B cell (primary cell): ENCODE measurements around the gene C1orf116. TPM values are rescaled to one million over a fixed set of nuclear protein-coding genes. Genes with fewer than 3 reads are reported as not detected.

Experiments
- ATAC-seq: fragments of 200-7000 bp; cut with Tn5 transposase; one replicate; pipeline ENCODE4 v1.10.0; 2021; ENCODE audit warnings: low read depth, mild to moderate bottlenecking, moderate number of reproducible peaks, moderate library complexity
- CTCF ChIA-PET: fragments of 350-600 bp; sonication (Branson Sonifier 250); formaldehyde crosslinking; loops from one replicate; lab custom pipeline; 2021; ENCODE audit warnings: antibody characterized with exemption, inconsistent platforms; lab: Charles Lee
- POLR2A ChIA-PET: fragments of 350-600 bp; sonication (Branson Sonifier 250); formaldehyde crosslinking; loops from one replicate; lab custom pipeline; 2021; ENCODE audit warnings: antibody characterized with exemption; lab: Charles Lee
- DNase-seq: peaks from one replicate; pipeline ENCODE4 v3.0.0; 2013
- H2AFZ ChIP-seq: 2 replicates; pipeline ENCODE4 v1.6.1; 2012; ENCODE audit warnings: mild to moderate bottlenecking, low read depth, low read length; ENCODE audit not compliant: insufficient read depth, poor library complexity, severe bottlenecking
- H3K27ac ChIP-seq, 2 donors: 1 replicate in 1 of 2; 2 replicates in 1 of 2; pipeline ENCODE4 v1.5.1; 2012 to 2013; ENCODE audit warnings: low read length in 2 of 2, mild to moderate bottlenecking in 2 of 2, moderate library complexity in 1 of 2
- H3K27me3 ChIP-seq, 4 experiments: fragments of 200-600 bp in 1 of 4; sonication (generic) in 1 of 4; replicated peaks in 1 of 4; 1 replicate in 2 of 4; 2 replicates in 2 of 4; pipeline versions ENCODE4 v1.6.1 to v1.7.0; 2013 to 2016; ENCODE audit warnings: low read length in 3 of 4, mild to moderate bottlenecking in 2 of 4, mixed read lengths in 1 of 4, moderate library complexity in 1 of 4; ENCODE audit not compliant: insufficient read depth in 4 of 4, control insufficient read depth in 3 of 4; ENCODE audit errors: control extremely low read depth in 1 of 4
- H3K36me3 ChIP-seq, 2 experiments: replicated peaks in 1 of 2; 1 replicate in 1 of 2; 2 replicates in 1 of 2; pipeline versions ENCODE4 v1.6.1 to v1.7.1; 2013; ENCODE audit warnings: low read length in 1 of 2; ENCODE audit not compliant: insufficient read depth in 2 of 2, control insufficient read depth in 1 of 2; ENCODE audit errors: control extremely low read depth in 1 of 2, extremely low read depth in 1 of 2
- H3K4me1 ChIP-seq, 2 donors: fragments of 200-600 bp in 1 of 2; sonication (generic) in 1 of 2; 1 replicate in 1 of 2; 2 replicates in 1 of 2; pipeline versions ENCODE4 v1.5.1 to v1.6.1; 2013 to 2017; ENCODE audit warnings: low read length in 2 of 2; ENCODE audit not compliant: control insufficient read depth in 2 of 2, insufficient read depth in 2 of 2
- H3K4me2 ChIP-seq: replicated peaks from 2 replicates; pipeline ENCODE3; 2012; ENCODE audit warnings: mild to moderate bottlenecking, low read depth, low read length; ENCODE audit not compliant: poor library complexity, severe bottlenecking
- H3K4me3 ChIP-seq, 5 experiments: fragments of 200-600 bp in 1 of 5; sonication (generic) in 1 of 5; 1 replicate in 3 of 5; 2 replicates in 2 of 5; pipeline versions ENCODE4 v1.5.1 to v1.7.0; 2011 to 2016; ENCODE audit warnings: low read length in 4 of 5, mild to moderate bottlenecking in 4 of 5, low read depth in 2 of 5, control low read depth in 1 of 5, moderate library complexity in 1 of 5; ENCODE audit not compliant: insufficient read depth in 1 of 5; ENCODE audit errors: control extremely low read depth in 1 of 5, extremely low read depth in 1 of 5
- H3K79me2 ChIP-seq: fragments of 200-600 bp; sonication (generic); one replicate; pipeline ENCODE4 v1.6.0; 2016; ENCODE audit warnings: low read length; ENCODE audit not compliant: control insufficient read depth, insufficient read depth
- H3K9ac ChIP-seq: fragments of 200-600 bp; sonication (generic); 2 replicates; pipeline ENCODE4 v1.6.1; 2017; ENCODE audit warnings: mild to moderate bottlenecking, low read length, moderate library complexity
- H3K9me3 ChIP-seq, 3 donors: one replicate each; pipeline versions ENCODE4 v1.6.1 to v1.7.1; 2013; ENCODE audit warnings: low read length in 2 of 3; ENCODE audit not compliant: control insufficient read depth in 2 of 3, insufficient read depth in 1 of 3; ENCODE audit errors: control extremely low read depth in 1 of 3
- H4K20me1 ChIP-seq: 2 replicates; pipeline ENCODE4 v1.6.0; 2012; ENCODE audit warnings: mild to moderate bottlenecking, low read length; ENCODE audit not compliant: insufficient read depth, control insufficient read depth, poor library complexity, severe bottlenecking
- H3K27ac Mint-ChIP-seq: one replicate; pipeline ENCODE4 v1.8.0; 2021; ENCODE audit warnings: mixed read lengths
- H3K27me3 Mint-ChIP-seq: one replicate; pipeline ENCODE4 v1.8.0; 2021; ENCODE audit warnings: mixed read lengths
- H3K4me1 Mint-ChIP-seq: one replicate; pipeline ENCODE4 v1.8.0; 2021; ENCODE audit warnings: mixed read lengths
- H3K4me3 Mint-ChIP-seq: one replicate; pipeline ENCODE4 v1.8.0; 2021; ENCODE audit warnings: mixed read lengths
- H3K9me3 Mint-ChIP-seq: one replicate; pipeline ENCODE4 v1.8.0; 2022; ENCODE audit warnings: mixed read lengths; ENCODE audit not compliant: insufficient read depth
- CTCF ChIP-seq: fragments of 200-600 bp; IDR thresholded peaks from one replicate; pipeline ENCODE4 v1.8.0; 2022; ENCODE audit warnings: antibody characterized with exemption, mild to moderate bottlenecking
- EZH2 ChIP-seq: IDR thresholded peaks from 2 replicates; pipeline ENCODE4 v1.6.1; 2012; ENCODE audit warnings: borderline replicate concordance, low read depth, mild to moderate bottlenecking, moderate library complexity, low read length; ENCODE audit not compliant: insufficient read depth, poor library complexity, severe bottlenecking
- WGBS: methylation state at CpG from one replicate; pipeline ENCODE4 v1.1.5; 2013; ENCODE audit warnings: missing lambda C conversion rate; ENCODE audit not compliant: insufficient coverage; 5-methylcytosine and 5-hydroxymethylcytosine counted together
- intact Hi-C: fragments of 100-400 bp; cut with micrococcal nuclease; formaldehyde crosslinking; loops from one replicate; pipeline ENCODE4 v1.10.0; 2022
- polyA plus RNA-seq: library from polyadenylated mRNA; depleted of rRNA; stranded (reverse); fragments of >200 nt; gene quantifications from 2 replicates; pipeline ENCODE4 v1.2.3, GENCODE V29; 2012
- total RNA-seq, 2 donors: library from RNA; stranded (reverse); fragments of 120-200 nt in 1 of 2; gene quantifications; 1 replicate in 1 of 2; 2 replicates in 1 of 2; pipeline versions ENCODE4 v1.2.3 to v1.2.4, GENCODE V29; 2013 to 2022

The C1orf116 gene
- total and polyA plus RNA-seq, 2 donors (not counting 1 experiment from before 2014, with no cell fraction given) = 0.09 TPM; not detected in 1

- TF ChIP-seq CTCF (no peak), EZH2 (no peak)
- Histone ChIP-seq H3K36me3 (peaks cover 5 to 20% of the 10 kb centered on the region in 2 experiments), H3K27me3 (no peaks in the 10 kb centered on the region), H4K20me1 (no peaks in the 10 kb centered on the region), H3K27ac (peak within 1 kb of the TSS; percentile 50 to 72), H3K4me3 (peak within 1 kb of the TSS; percentile 83 to 97 (median 87)), H3K9ac (peak within 1 kb of the TSS; percentile 79), H2AFZ (peak within 1 kb of the TSS; percentile 89), H3K9me3 (no peaks in the 10 kb centered on the region), H3K4me2 (peak within 1 kb of the TSS; percentile 84), H3K4me1 (peaks cover 39 to 42% of the 10 kb centered on the region in 2 donors), H3K79me2 (peaks cover 40% of the 10 kb centered on the region)
- Mint-ChIP-seq H3K27me3 (no peaks in the 10 kb centered on the region), H3K4me1 (peaks cover 61% of the 10 kb centered on the region), H3K4me3 (peak within 1 kb of the TSS; percentile 99), H3K27ac (peak within 1 kb of the TSS; percentile 89), H3K9me3 (no peaks in the 10 kb centered on the region)
- 83% methylated on average over 7 of the region's 15 CpGs for WGBS
- no peak for DNase-seq
- intact Hi-C loops = loop anchor here (5.0 to 10.0 kb wide), 4 partner anchors 129 to 494 kb away; partner anchors contain the start of genes DYRK3, FCMR and MAPKAPK2
- ATAC-seq = no peak
- CTCF ChIA-PET = interaction anchor here (2.8 to 4.9 kb wide), 3 partner anchors 24 to 447 kb away, joined by 17 to 76 read pairs (median 54); no protein-coding TSS in a partner anchor
- POLR2A ChIA-PET = no interaction called here
These were observed 18.8 kb upstream of the C1orf116 start, which contains the start of gene YOD1 for GRCh38 chr1:207051191-207051943. TSS of gene YOD1 (minus strand) at chr1:207051208. CDS start at chr1:207051030, 178 bp downstream.
